GM12878 (cell line): Measurements from ENCODE around the gene GCNT1. TPM values are rescaled to one million over a fixed set of nuclear protein-coding genes. Genes with fewer than 3 reads are reported as not detected.

Source experiments
- ATAC-seq: fragments of 200-7000 bp; cut with Tn5 transposase; 3 replicates; pipeline ENCODE4 v1.9.1; 2020; ENCODE audit warnings: mild to moderate bottlenecking, moderate library complexity
- BruUV-seq: library from RNA; stranded (reverse); fragments of 400-500 nt; replicated peaks from 2 replicates; lab custom pipeline; 2021; lab: Mats Ljungman, UMichigan
- CTCF ChIA-PET: fragments of 300-600 bp; sonication (Branson Sonifier 250); formaldehyde crosslinking; extraction: SDS; loops from one replicate; lab custom pipeline; 2021; ENCODE audit warnings: inconsistent platforms; lab: Yijun Ruan, JAX
- POLR2A ChIA-PET: fragments of 350-600 bp; formaldehyde crosslinking; extraction: SDS; loops from one replicate; lab custom pipeline; 2021; ENCODE audit warnings: inconsistent platforms; lab: Charles Lee
- RAD21 ChIA-PET: fragments of 300-600 bp; sonication (Branson Sonifier 250); formaldehyde crosslinking; loops from one replicate; lab custom pipeline; 2023; ENCODE audit warnings: antibody characterized with exemption; ENCODE audit not compliant: unreplicated experiment; lab: Charles Lee
- SMC1A ChIA-PET: fragments of 300-600 bp; sonication (Branson Sonifier 250); formaldehyde crosslinking; loops from one replicate; lab custom pipeline; 2023; ENCODE audit not compliant: unreplicated experiment, uncharacterized antibody; lab: Charles Lee
- DNase-seq: peaks from one replicate; pipeline ENCODE4 v3.0.0-alpha.2; 2011; ENCODE audit warnings: low read depth, low spot score
- FAIRE-seq: peaks from 3 replicates; lab custom pipeline; 2011; peaks lifted over from hg19 to GRCh38; lab: Jason Lieb, UNC
- H2AFZ ChIP-seq: 2 replicates; pipeline ENCODE4 v1.6.0; 2011; ENCODE audit warnings: low read depth, low read length, control low read depth; ENCODE audit not compliant: control insufficient read depth
- H3K27ac ChIP-seq: 2 replicates; pipeline ENCODE4 v1.5.1; 2011; ENCODE audit warnings: control low read depth; ENCODE audit not compliant: control insufficient read depth, insufficient read depth
- H3K27me3 ChIP-seq, 2 experiments: replicated peaks in 1 of 2; 2 replicates each; pipeline versions ENCODE4 v1.6.0 to v1.6.1; 2011; ENCODE audit warnings: low read length in 1 of 2; ENCODE audit not compliant: control insufficient read depth in 2 of 2, insufficient read depth in 2 of 2
- H3K36me3 ChIP-seq, 2 experiments: 2 replicates each; pipeline ENCODE4 v1.5.1; 2011; ENCODE audit warnings: low read length in 1 of 2; ENCODE audit not compliant: control insufficient read depth in 2 of 2, insufficient read depth in 2 of 2
- H3K4me1 ChIP-seq: 2 replicates; pipeline ENCODE4 v1.6.1; 2011; ENCODE audit warnings: mild to moderate bottlenecking, low read length, moderate library complexity, mixed read lengths; ENCODE audit not compliant: control insufficient read depth, insufficient read depth
- H3K4me2 ChIP-seq: 2 replicates; pipeline ENCODE4 v1.6.0; 2011; ENCODE audit warnings: control low read depth; ENCODE audit not compliant: control insufficient read depth, insufficient read depth
- H3K4me3 ChIP-seq: fragments of 200-600 bp; sonication (generic); 2 replicates; pipeline ENCODE4 v1.5.1; 2016
- H3K79me2 ChIP-seq: 2 replicates; pipeline ENCODE4 v1.6.0; 2011; ENCODE audit warnings: low read length; ENCODE audit not compliant: control insufficient read depth, insufficient read depth
- H3K9ac ChIP-seq: 2 replicates; pipeline ENCODE4 v1.8.0; 2011; ENCODE audit warnings: low read length, control low read depth, mixed read lengths; ENCODE audit not compliant: control insufficient read depth, insufficient read depth
- H3K9me3 ChIP-seq: replicated peaks from 3 replicates; pipeline ENCODE4 v1.5.1; 2011; ENCODE audit warnings: mild to moderate bottlenecking, low read length; ENCODE audit not compliant: control insufficient read depth, insufficient read depth
- H4K20me1 ChIP-seq: 2 replicates; pipeline ENCODE4 v1.6.0; 2011; ENCODE audit not compliant: control insufficient read depth, insufficient read depth
- BRCA1 ChIP-seq: IDR thresholded peaks from 2 replicates; pipeline ENCODE4 v1.6.1; 2011; ENCODE audit warnings: low read depth, low read length, improper control_type of control experiment
- MYB ChIP-seq: fragments of 150-350 bp; IDR thresholded peaks from 2 replicates; pipeline ENCODE4 v1.6.1; 2014; ENCODE audit warnings: mild to moderate bottlenecking, low read depth, low read length, borderline replicate concordance
- PRDM15 ChIP-seq: fragments of 450-650 bp; formaldehyde crosslinking; IDR thresholded peaks from 2 replicates; pipeline ENCODE4 v1.4.0; 2020; ENCODE audit warnings: mild to moderate bottlenecking, moderate library complexity
- SKIL ChIP-seq: fragments of 450-650 bp; IDR thresholded peaks from 2 replicates; pipeline ENCODE4 v1.6.1; 2017; ENCODE audit warnings: mild to moderate bottlenecking, low read depth, inconsistent platforms; ENCODE audit not compliant: poor library complexity, severe bottlenecking
- SRF ChIP-seq, 2 experiments: IDR thresholded peaks; 2 replicates each; pipeline ENCODE4 v1.6.1; 2011; ENCODE audit warnings: low read depth in 2 of 2, low read length in 2 of 2, mild to moderate bottlenecking in 1 of 2, moderate library complexity in 1 of 2
- TCF3 ChIP-seq: IDR thresholded peaks from 2 replicates; pipeline ENCODE4 v1.6.1; 2012; ENCODE audit warnings: low read depth, mild to moderate bottlenecking, low read length, borderline replicate concordance; ENCODE audit not compliant: insufficient read depth
- ZBTB40 ChIP-seq: fragments of 450-650 bp; IDR thresholded peaks from 2 replicates; pipeline ENCODE4 v1.6.1; 2016; ENCODE audit warnings: mild to moderate bottlenecking, moderate library complexity, borderline replicate concordance
- WGBS: methylation state at CpG from one replicate; pipeline ENCODE4 v1.1.6; 2016; ENCODE audit warnings: low lambda C conversion rate; ENCODE audit not compliant: insufficient replicate concordance, insufficient coverage; ENCODE audit errors: missing lambda C conversion rate; 5-methylcytosine and 5-hydroxymethylcytosine counted together
- in situ Hi-C: fragments of 300-500 bp; cut with MboI; formaldehyde crosslinking; loops from 9 replicates; pipeline ENCODE4 v1.14.3; 2018; ENCODE audit warnings: mixed read lengths
- intact Hi-C: fragments of 100-400 bp; cut with micrococcal nuclease; formaldehyde crosslinking; loops from one replicate; pipeline ENCODE4 v1.14.2; 2022; ENCODE audit not compliant: unreplicated experiment
- polyA plus RNA-seq, 11 experiments: library from polyadenylated mRNA; depleted of rRNA in 4 of 11; unstranded in 6 of 11; stranded (reverse) in 5 of 11; fragments of >200 nt; fragmentation: Nextera tagmentation in 4 of 11; fragmentation: Illumina TruSeq in 1 of 11; extraction: Ambion mirVana in 4 of 11; extraction: Trizol in 1 of 11; gene quantifications; 1 replicate in 1 of 11; 2 replicates in 10 of 11; pipeline versions ENCODE4 v1.2.1 to v1.2.3, GENCODE V29; 2011 to 2016; ENCODE audit warnings: inconsistent platforms in 2 of 11, missing spikeins in 2 of 11, low read depth in 1 of 11
- total RNA-seq, 4 experiments: library from RNA; depleted of rRNA in 3 of 4; stranded (reverse); fragments of >200 nt in 3 of 4; fragmentation: Illumina TruSeq in 1 of 4; extraction: Trizol in 1 of 4; gene quantifications; 2 replicates each; pipeline versions ENCODE4 v1.2.1 to v1.2.3, GENCODE V29; 2013 to 2021
- TF ChIP-seq, protein P1 (sequence below): fragments of 450-650 bp; IDR thresholded peaks from 2 replicates; pipeline ENCODE4 v1.6.1; 2017; ENCODE audit warnings: antibody characterized with exemption, mild to moderate bottlenecking, moderate library complexity

The GCNT1 gene
- total and polyA plus RNA-seq, 10 of the 15 experiments (the other 5 are each of a cell fraction or from before 2014, with no cell fraction given): 2.8 to 17.8 (median 7.1) TPM

DNA sequence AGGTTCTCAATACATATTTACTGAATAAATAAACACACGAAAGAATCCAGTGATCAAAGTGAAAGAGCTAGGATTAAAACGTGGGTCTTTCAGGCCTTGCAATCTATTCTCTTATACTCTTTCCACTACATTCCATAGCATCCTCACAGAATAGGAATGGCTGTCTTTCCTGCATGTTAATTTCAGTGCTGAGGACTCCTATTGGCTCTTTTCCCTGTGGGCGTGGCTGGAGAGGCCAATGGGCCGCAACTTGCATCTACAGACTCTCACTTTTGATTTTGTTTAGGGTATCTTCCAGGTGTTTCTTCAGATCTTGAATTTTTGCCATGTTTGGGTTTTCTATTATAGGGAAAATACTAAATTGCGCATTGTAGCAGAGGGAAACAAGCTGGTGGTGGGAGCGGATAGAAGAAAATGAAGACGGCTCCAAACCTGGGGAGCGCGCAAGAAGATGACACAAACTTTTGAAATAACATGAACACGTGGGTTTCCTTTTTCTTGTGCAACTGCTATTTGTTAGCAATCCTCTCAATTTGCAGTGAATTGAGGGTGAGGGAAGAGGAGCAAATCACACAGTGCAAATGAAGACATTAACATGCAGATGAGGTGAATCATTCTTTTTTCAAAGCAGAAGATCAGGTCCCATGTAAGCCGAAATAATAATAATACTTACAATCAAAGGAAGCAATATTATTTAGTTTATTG, 93.9 kb downstream of the GCNT1 start:
- intact Hi-C loops: no loop called here
- DNase-seq: no peak
- Histone ChIP-seq H3K9ac (no peak overlapping the region), H2AFZ (no peak overlapping the region), H4K20me1 (no peaks in the 10 kb centered on the region), H3K4me3 (no peak overlapping the region), H3K9me3 (no peaks in the 10 kb centered on the region; the same call in 2 of the 3 replicates), H3K36me3 (no peaks in the 10 kb centered on the region), H3K27ac (no peak overlapping the region), H3K4me2 (no peak overlapping the region), H3K79me2 (no peaks in the 10 kb centered on the region), H3K27me3 (no peaks in the 10 kb centered on the region), H3K4me1 (no peaks in the 10 kb centered on the region)
- no peak for TF ChIP-seq TCF3
- no peak for TF ChIP-seq PRDM15 (CRISPR knock-in tag)
- TF ChIP-seq ZBTB40: no peak
- TF ChIP-seq, protein P1, sequence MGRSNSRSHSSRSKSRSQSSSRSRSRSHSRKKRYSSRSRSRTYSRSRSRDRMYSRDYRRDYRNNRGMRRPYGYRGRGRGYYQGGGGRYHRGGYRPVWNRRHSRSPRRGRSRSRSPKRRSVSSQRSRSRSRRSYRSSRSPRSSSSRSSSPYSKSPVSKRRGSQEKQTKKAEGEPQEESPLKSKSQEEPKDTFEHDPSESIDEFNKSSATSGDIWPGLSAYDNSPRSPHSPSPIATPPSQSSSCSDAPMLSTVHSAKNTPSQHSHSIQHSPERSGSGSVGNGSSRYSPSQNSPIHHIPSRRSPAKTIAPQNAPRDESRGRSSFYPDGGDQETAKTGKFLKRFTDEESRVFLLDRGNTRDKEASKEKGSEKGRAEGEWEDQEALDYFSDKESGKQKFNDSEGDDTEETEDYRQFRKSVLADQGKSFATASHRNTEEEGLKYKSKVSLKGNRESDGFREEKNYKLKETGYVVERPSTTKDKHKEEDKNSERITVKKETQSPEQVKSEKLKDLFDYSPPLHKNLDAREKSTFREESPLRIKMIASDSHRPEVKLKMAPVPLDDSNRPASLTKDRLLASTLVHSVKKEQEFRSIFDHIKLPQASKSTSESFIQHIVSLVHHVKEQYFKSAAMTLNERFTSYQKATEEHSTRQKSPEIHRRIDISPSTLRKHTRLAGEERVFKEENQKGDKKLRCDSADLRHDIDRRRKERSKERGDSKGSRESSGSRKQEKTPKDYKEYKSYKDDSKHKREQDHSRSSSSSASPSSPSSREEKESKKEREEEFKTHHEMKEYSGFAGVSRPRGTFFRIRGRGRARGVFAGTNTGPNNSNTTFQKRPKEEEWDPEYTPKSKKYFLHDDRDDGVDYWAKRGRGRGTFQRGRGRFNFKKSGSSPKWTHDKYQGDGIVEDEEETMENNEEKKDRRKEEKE: no peak
- no peak for TF ChIP-seq BRCA1
- TF ChIP-seq SRF (IDR thresholded peaks at IDR 0.05; ENCODE audit: low read depth in 2 of 2, low read length in 2 of 2): no peak
- no peak for TF ChIP-seq MYB
- TF ChIP-seq SKIL: no peak
- CTCF ChIA-PET: no interaction called here
- no TSS peak for BruUV-seq
- RAD21 ChIA-PET: no interaction called here
- POLR2A ChIA-PET: interaction anchor here (0.6 kb wide), 1 partner anchor 101 kb away, joined by 4 read pairs; no protein-coding TSS in a partner anchor
- in situ Hi-C loops: no loop called here
- FAIRE-seq: no peak
- ATAC-seq: no peak
- SMC1A ChIA-PET: no interaction called here
- 53% methylated on average over 11 of the region's 11 CpGs for WGBS
